ENCODE data around the gene PPM1E. TPM values are rescaled to one million over a fixed set of nuclear protein-coding genes. Genes with fewer than 3 reads are reported as not detected.
"Not testable (repeated sequence)": the region's sequence is repeated elsewhere in the genome, so short reads cannot be mapped to it uniquely, and the experiment has no call there.

PPM1E gene
- total RNA-seq, 1 donor = under 0.01 TPM

DNA sequence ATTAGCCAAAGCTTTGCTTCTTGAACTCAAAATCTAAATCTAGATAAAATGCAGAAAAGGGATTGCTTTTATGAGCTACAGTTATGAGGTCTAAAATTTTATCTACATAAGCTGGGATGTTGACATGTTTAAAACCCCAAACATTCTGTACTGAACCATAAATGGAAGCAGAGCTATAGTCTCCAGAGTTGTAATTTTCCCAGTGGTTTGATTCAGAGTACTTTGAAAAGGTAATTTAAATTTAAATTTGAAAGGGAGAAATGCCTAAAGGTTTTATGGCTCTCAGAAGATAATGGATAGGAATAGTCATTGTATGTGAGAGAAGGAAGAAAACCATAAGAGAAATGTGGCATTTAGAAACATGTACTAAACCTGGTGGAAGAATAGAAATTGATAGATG lies 163.2 kb downstream of the PPM1E start:
- TF ChIP-seq CTCF (IDR thresholded peaks at IDR 0.05; ENCODE audit: insufficient read depth, low read depth, low read length) = no peak
- DNase-seq (ENCODE audit: low read depth) = peak; percentile 47
- H3K4me3 ChIP-seq (ENCODE audit: low read depth, low read length) = no peak overlapping the region

DNA sequence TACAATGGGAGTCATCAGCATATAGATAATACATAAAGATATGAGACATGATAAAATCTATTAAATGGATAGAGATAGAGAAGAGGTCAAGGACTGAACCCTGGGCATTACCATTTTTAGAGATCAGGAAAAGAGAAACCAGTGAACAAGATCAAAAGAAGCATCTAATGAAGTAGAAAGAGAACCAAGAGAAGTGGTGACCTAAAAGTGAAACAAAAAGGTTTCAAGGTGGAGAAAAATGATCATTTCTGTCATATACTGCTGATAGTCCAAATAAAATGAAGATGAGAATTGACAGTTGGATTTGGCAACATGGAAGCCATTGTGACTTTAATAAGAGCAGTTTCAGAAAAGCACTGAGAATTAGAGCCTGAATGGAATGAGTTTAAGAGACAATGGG lies 165.1 kb downstream of the PPM1E start:
- no peak overlapping the region for H3K4me3 ChIP-seq (ENCODE audit: low read depth, low read length)
- DNase-seq (ENCODE audit: low read depth) = no peak
- TF ChIP-seq CTCF (IDR thresholded peaks at IDR 0.05; ENCODE audit: insufficient read depth, low read depth, low read length) = no peak

DNA sequence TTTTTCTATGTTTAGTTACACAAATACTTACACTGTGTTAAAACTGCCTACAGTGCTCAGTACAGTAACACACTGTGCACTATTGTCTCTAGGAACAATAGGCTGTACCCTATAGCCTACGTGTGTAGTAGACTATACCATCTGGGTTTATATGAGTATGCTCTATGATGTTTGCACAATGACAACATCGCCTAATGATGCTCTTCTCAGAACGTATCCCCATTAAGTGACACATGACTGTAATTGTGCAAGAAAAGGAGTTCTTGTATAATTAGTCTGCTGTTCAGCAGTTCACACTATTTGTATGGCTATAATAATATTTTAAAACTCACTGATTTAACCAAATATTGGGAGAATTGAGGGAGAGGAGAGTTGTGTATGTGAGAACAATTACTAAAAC lies 177.3 kb downstream of the PPM1E start:
- DNase-seq (ENCODE audit: low read depth) = no peak
- H3K4me3 ChIP-seq (ENCODE audit: low read depth, low read length) = no peak overlapping the region
- no peak for TF ChIP-seq CTCF (IDR thresholded peaks at IDR 0.05; ENCODE audit: insufficient read depth, low read depth, low read length)

GRCh38 chr17:58936295-58936694 lies 180.6 kb downstream of the PPM1E start:
- no peak overlapping the region for H3K4me3 ChIP-seq (ENCODE audit: low read depth, low read length)
- TF ChIP-seq CTCF (IDR thresholded peaks at IDR 0.05; ENCODE audit: insufficient read depth, low read depth, low read length) = no peak
- no peak for DNase-seq (ENCODE audit: low read depth)

DNA sequence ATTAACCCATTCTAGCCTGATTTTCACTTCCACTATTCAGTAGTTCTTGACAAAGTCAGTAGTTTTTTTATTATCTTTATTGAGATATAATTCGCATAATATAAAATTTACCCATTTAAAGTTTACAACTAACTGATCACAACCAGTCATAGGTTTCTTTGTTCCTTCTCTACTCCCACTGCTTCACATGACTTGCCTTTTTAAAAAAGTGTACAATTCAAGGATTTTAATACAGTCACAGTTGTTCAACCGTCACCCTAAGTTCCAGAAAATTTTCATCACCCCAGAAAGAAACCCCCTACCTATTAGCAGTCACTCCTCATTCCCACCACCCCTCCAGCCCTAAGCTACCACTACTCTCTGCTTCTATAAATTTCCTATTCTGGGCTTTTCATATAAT lies 188.5 kb downstream of the PPM1E start:
- DNase-seq (ENCODE audit: low read depth) = no peak
- H3K4me3 ChIP-seq (ENCODE audit: low read depth, low read length) = no peak overlapping the region

GRCh38 chr17:58947411-58947810 lies 191.8 kb downstream of the PPM1E start:
- DNase-seq (ENCODE audit: low read depth) = no peak
- no peak overlapping the region for H3K4me3 ChIP-seq (ENCODE audit: low read depth, low read length)
- TF ChIP-seq CTCF (IDR thresholded peaks at IDR 0.05; ENCODE audit: insufficient read depth, low read depth, low read length) = no peak

More for the DNA sequence above, 188.5 kb downstream of the PPM1E start:
- no peak for TF ChIP-seq CTCF (IDR thresholded peaks at IDR 0.05; ENCODE audit: insufficient read depth, low read depth, low read length)

DNA sequence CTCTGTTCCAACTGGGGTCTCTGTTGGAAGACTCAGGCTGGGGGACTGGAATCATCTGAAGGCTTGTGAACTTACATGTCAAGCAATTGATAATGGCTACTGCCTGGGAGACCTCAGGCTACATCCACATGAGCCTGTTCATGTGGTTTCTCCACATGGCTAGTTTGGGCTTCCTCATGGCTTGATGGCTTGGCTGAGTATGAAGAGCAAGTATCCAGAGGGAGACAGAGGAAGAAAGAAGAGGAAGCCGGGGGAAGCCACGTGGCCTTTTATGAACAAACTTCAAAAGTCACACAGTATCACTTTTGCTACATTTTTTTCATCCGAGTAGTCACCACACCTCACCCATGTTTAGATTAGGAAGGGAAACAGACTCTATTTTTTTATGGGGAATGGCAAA lies 192.2 kb downstream of the PPM1E start:
- DNase-seq (ENCODE audit: low read depth) = no peak
- no peak for TF ChIP-seq CTCF (IDR thresholded peaks at IDR 0.05; ENCODE audit: insufficient read depth, low read depth, low read length)
- H3K4me3 ChIP-seq (ENCODE audit: low read depth, low read length) = no peak overlapping the region

DNA sequence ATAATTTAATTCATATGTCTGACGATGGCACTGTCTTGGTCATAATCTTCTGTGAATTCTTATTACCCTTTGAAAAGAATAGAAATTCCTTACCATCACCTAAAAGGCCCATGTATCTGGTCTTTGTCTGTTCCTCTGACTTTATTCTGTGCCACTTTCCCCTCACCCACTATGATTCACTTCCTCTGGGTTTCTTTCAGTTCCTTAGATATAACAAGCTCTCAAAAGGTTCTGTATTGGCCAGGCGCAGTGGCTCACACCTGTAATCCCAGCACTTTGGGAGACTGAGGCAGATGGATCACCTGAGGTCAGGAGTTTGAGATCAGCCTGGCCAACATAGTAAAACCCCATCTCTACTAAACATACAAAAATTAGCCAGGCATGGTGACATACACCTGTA lies 198.7 kb downstream of the PPM1E start:
- not testable (repeated sequence) for H3K4me3 ChIP-seq (ENCODE audit: low read depth, low read length); DNase-seq (ENCODE audit: low read depth)

Data from fibroblast of villous mesenchyme (primary cell).